ENCODE results near the gene FEM1B.

Gene FEM1B

GRCh38 chr15:68259883-68260282 lies 17.7 kb upstream of the FEM1B start:
- DNase-seq (ENCODE audit: low read depth), result no peak

- DNase-seq (ENCODE audit: low read depth), result no peak
These were observed 16.3 kb upstream of the FEM1B start for GRCh38 chr15:68261241-68261640.

GRCh38 chr15:68261980-68262379 lies 15.6 kb upstream of the FEM1B start:
- DNase-seq (ENCODE audit: low read depth), result no peak

GRCh38 chr15:68262514-68263356 lies 14.8 kb upstream of the FEM1B start:
- no peak for DNase-seq (ENCODE audit: low read depth)

GRCh38 chr15:68264282-68264681 lies 13.3 kb upstream of the FEM1B start:
- DNase-seq (ENCODE audit: low read depth), result no peak

GRCh38 chr15:68265081-68265480 lies 12.5 kb upstream of the FEM1B start:
- no peak for DNase-seq (ENCODE audit: low read depth)

GRCh38 chr15:68265674-68266073 lies 11.9 kb upstream of the FEM1B start:
- DNase-seq (ENCODE audit: low read depth), result no peak

GRCh38 chr15:68268405-68268804 lies 9.1 kb upstream of the FEM1B start:
- DNase-seq (ENCODE audit: low read depth), result peak; percentile 65

- peak; percentile 87 for DNase-seq (ENCODE audit: low read depth)
These were observed 5.6 kb upstream of the FEM1B start for GRCh38 chr15:68271854-68272471.

- DNase-seq (ENCODE audit: low read depth), result peak; percentile 55
These were observed 4.7 kb upstream of the FEM1B start for GRCh38 chr15:68272721-68273271.

- DNase-seq (ENCODE audit: low read depth), result no peak
These were observed 3.2 kb upstream of the FEM1B start for GRCh38 chr15:68274201-68274848.

- DNase-seq (ENCODE audit: low read depth), result peak; percentile 92
These were observed 2.3 kb upstream of the FEM1B start for GRCh38 chr15:68275165-68275746.

GRCh38 chr15:68276668-68277067 lies 877 bp upstream of the FEM1B start:
- DNase-seq (ENCODE audit: low read depth), result no peak

GRCh38 chr15:68277131-68277602 lies 378 bp upstream of the FEM1B start:
- DNase-seq (ENCODE audit: low read depth), result peak; percentile 64

GRCh38 chr15:68278345-68278594 lies 725 bp downstream of the FEM1B start:
- no peak for DNase-seq (ENCODE audit: low read depth)

GRCh38 chr15:68278595-68279405 lies 1.3 kb downstream of the FEM1B start:
- DNase-seq (ENCODE audit: low read depth), result peak; percentile 40

- no peak for DNase-seq (ENCODE audit: low read depth)
These were observed 2.5 kb downstream of the FEM1B start for GRCh38 chr15:68279779-68280753.

GRCh38 chr15:68281008-68281407 lies 3.5 kb downstream of the FEM1B start:
- DNase-seq (ENCODE audit: low read depth), result no peak

GRCh38 chr15:68283401-68283800 lies 5.9 kb downstream of the FEM1B start:
- no peak for DNase-seq (ENCODE audit: low read depth)

GRCh38 chr15:68284616-68285258 lies 7.2 kb downstream of the FEM1B start:
- DNase-seq (ENCODE audit: low read depth), result no peak
